NCI-H1694 (cell line): ENCODE data around the gene PEX11A.

Experiments
- DNase-seq: peaks from one replicate; lab custom pipeline; 2025; lab: John Stamatoyannopoulos, UW

Gene PEX11A

GRCh38 chr15:89654847-89655805 is 35.4 kb downstream of the PEX11A start, which contains the start of gene KIF7:
TSS of gene KIF7 (minus strand) at chr15:89655467. CDS start at chr15:89652930, 2,537 bp downstream.
- no peak for DNase-seq

- no peak for DNase-seq
These were observed 36.2 kb downstream of the PEX11A start for GRCh38 chr15:89654301-89654761.

GRCh38 chr15:89653578-89653977 is 37.0 kb downstream of the PEX11A start:
- DNase-seq = no peak

- DNase-seq = no peak
These were observed 37.9 kb downstream of the PEX11A start for GRCh38 chr15:89652666-89653065.

- no peak for DNase-seq
These were observed 38.4 kb downstream of the PEX11A start for GRCh38 chr15:89652131-89652530.

- DNase-seq = no peak
These were observed 40.8 kb downstream of the PEX11A start for GRCh38 chr15:89649716-89650115.

- no peak for DNase-seq
These were observed 41.4 kb downstream of the PEX11A start for GRCh38 chr15:89649013-89649625.

GRCh38 chr15:89648106-89649012 is 42.2 kb downstream of the PEX11A start:
- no peak for DNase-seq

- peak; percentile 44 for DNase-seq
These were observed 43.2 kb downstream of the PEX11A start for GRCh38 chr15:89647191-89647851.

- no peak for DNase-seq
These were observed 44.0 kb downstream of the PEX11A start for GRCh38 chr15:89646416-89647141.

GRCh38 chr15:89645680-89646079 is 44.9 kb downstream of the PEX11A start:
- no peak for DNase-seq

- no peak for DNase-seq
These were observed 48.4 kb downstream of the PEX11A start for GRCh38 chr15:89642106-89642505.

- DNase-seq = no peak
These were observed 49.5 kb downstream of the PEX11A start for GRCh38 chr15:89641053-89641452.

GRCh38 chr15:89640245-89640644 is 50.3 kb downstream of the PEX11A start:
- no peak for DNase-seq

- DNase-seq = no peak
These were observed 57.0 kb downstream of the PEX11A start for GRCh38 chr15:89633585-89633984.

GRCh38 chr15:89632563-89633430 is 57.8 kb downstream of the PEX11A start:
- no peak for DNase-seq

GRCh38 chr15:89631902-89632264 is 58.7 kb downstream of the PEX11A start:
- no peak for DNase-seq
